Measurements from ENCODE around the gene NTNG2.

Gene NTNG2, protein sequence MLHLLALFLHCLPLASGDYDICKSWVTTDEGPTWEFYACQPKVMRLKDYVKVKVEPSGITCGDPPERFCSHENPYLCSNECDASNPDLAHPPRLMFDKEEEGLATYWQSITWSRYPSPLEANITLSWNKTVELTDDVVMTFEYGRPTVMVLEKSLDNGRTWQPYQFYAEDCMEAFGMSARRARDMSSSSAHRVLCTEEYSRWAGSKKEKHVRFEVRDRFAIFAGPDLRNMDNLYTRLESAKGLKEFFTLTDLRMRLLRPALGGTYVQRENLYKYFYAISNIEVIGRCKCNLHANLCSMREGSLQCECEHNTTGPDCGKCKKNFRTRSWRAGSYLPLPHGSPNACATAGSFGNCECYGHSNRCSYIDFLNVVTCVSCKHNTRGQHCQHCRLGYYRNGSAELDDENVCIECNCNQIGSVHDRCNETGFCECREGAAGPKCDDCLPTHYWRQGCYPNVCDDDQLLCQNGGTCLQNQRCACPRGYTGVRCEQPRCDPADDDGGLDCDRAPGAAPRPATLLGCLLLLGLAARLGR

DNA sequence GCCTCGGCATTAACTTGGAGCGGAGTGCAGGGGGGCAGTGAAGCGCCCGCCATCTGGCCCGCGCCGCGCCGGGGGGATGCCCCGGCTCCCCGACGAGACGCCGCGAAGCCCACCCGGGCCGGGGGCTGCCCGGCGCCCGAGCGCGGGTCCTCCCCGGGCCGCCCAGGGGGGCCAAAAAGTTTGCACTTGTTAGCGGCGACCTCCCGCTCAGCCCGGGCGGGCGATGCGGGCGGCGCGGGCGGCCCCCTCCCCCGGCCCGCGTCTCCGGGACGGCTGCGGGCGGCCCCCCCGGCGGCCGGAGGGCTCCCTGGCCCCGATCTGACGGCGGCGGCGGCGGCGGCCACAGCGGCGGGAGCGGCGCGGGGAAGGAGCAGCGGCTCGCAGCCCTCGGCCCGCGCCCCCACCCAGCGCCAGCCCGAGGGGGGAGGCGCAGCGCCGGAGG lies at the start of gene NTNG2:
Gene NTNG2 (plus strand): TSS at position 316 of the 442 bp plus-strand sequence. CDS start 4,774 bp downstream, outside the sequence.
- Histone ChIP-seq H3K4me3 (ENCODE audit: low read depth, low read length) (peak within 1 kb of the TSS; percentile 89), H2AFZ (ENCODE audit: low read length, unreplicated experiment) (peak within 1 kb of the TSS; percentile 95), H3K36me3 (ENCODE audit: insufficient read depth, low read length) (no peaks in the 10 kb centered on the region), H3K4me1 (ENCODE audit: control insufficient read depth, insufficient read depth, low read length, unreplicated experiment) (peaks cover 3% of the 10 kb centered on the region), H3K27ac (ENCODE audit: low read depth, low read length) (no peak within 1 kb of the TSS), H3K79me2 (ENCODE audit: control insufficient read depth, insufficient read depth, low read length, unreplicated experiment) (no peaks in the 10 kb centered on the region), H3K27me3 (ENCODE audit: insufficient read depth, low read length) (peaks cover 80% of the 10 kb centered on the region)

- Histone ChIP-seq H3K27me3 (ENCODE audit: insufficient read depth, low read length) (peaks cover 84% of the 10 kb centered on the region), H2AFZ (ENCODE audit: low read length, unreplicated experiment) (no peak overlapping the region), H3K27ac (ENCODE audit: low read depth, low read length) (no peak overlapping the region), H3K4me3 (ENCODE audit: low read depth, low read length) (no peak overlapping the region), H3K79me2 (ENCODE audit: control insufficient read depth, insufficient read depth, low read length, unreplicated experiment) (no peaks in the 10 kb centered on the region), H3K36me3 (ENCODE audit: insufficient read depth, low read length) (no peaks in the 10 kb centered on the region), H3K4me1 (ENCODE audit: control insufficient read depth, insufficient read depth, low read length, unreplicated experiment) (no peaks in the 10 kb centered on the region)
Measured at GRCh38 chr9:132114102-132114707, 47.7 kb upstream of the NTNG2 start.

DNA sequence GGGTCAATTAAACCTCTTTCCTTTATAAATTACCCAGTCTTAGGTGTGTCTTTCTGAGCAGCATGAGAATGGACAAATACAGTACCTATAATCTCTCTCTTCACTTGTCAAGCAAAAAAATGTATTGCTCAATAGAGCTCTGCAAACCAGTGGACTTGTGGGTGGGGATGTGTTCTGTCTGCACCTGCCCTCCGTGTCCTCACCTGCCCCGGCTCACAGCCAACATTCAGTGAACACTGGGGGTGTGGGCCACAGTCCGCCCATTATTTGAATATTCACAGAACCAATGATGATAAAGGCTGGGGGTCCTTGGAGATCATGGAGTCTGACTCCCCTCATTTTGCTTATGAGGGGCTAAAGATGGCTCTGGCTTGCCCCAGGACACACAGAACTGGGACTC lies 45.3 kb upstream of the NTNG2 start:
- no peaks in the 10 kb centered on the region for H3K4me1 ChIP-seq (ENCODE audit: control insufficient read depth, insufficient read depth, low read length, unreplicated experiment)
- H3K27me3 ChIP-seq (ENCODE audit: insufficient read depth, low read length), result peaks cover 88% of the 10 kb centered on the region
- no peak overlapping the region for H2AFZ ChIP-seq (ENCODE audit: low read length, unreplicated experiment)
- H3K4me3 ChIP-seq (ENCODE audit: low read depth, low read length), result no peak overlapping the region
- H3K79me2 ChIP-seq (ENCODE audit: control insufficient read depth, insufficient read depth, low read length, unreplicated experiment), result no peaks in the 10 kb centered on the region
- H3K27ac ChIP-seq (ENCODE audit: low read depth, low read length), result no peak overlapping the region
- H3K36me3 ChIP-seq (ENCODE audit: insufficient read depth, low read length), result no peaks in the 10 kb centered on the region

- H3K36me3 ChIP-seq (ENCODE audit: insufficient read depth, low read length), result no peaks in the 10 kb centered on the region
- no peak overlapping the region for H3K27ac ChIP-seq (ENCODE audit: low read depth, low read length)
- H3K4me1 ChIP-seq (ENCODE audit: control insufficient read depth, insufficient read depth, low read length, unreplicated experiment), result no peaks in the 10 kb centered on the region
- H2AFZ ChIP-seq (ENCODE audit: low read length, unreplicated experiment), result no peak overlapping the region
- H3K79me2 ChIP-seq (ENCODE audit: control insufficient read depth, insufficient read depth, low read length, unreplicated experiment), result no peaks in the 10 kb centered on the region
- H3K4me3 ChIP-seq (ENCODE audit: low read depth, low read length), result no peak overlapping the region
- peaks cover 88% of the 10 kb centered on the region for H3K27me3 ChIP-seq (ENCODE audit: insufficient read depth, low read length)
Measured at GRCh38 chr9:132117694-132118093, 44.2 kb upstream of the NTNG2 start.

DNA sequence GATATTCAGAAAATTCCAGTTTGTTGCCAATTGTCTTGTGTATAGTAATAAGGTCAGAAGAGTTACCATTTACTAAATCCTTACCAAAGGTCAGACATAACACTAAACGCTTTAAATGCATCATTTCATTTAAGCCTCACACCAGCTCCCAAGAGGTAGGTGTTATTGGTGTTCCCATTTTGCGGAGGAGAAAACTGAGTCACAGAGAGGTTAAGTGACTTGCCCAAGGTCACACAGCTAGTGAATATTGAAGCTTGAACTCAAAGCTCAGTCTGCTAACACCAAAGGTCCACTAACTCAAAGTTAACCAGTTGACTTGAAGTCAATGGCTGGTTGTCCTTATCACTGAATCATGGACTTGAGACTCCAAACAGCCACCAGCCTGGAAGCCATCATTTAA lies 40.8 kb upstream of the NTNG2 start:
- Histone ChIP-seq H3K4me1 (ENCODE audit: control insufficient read depth, insufficient read depth, low read length, unreplicated experiment) (no peaks in the 10 kb centered on the region), H3K36me3 (ENCODE audit: insufficient read depth, low read length) (no peaks in the 10 kb centered on the region), H3K79me2 (ENCODE audit: control insufficient read depth, insufficient read depth, low read length, unreplicated experiment) (no peaks in the 10 kb centered on the region), H3K27ac (ENCODE audit: low read depth, low read length) (no peak overlapping the region), H3K4me3 (ENCODE audit: low read depth, low read length) (no peak overlapping the region), H3K27me3 (ENCODE audit: insufficient read depth, low read length) (peaks cover 100% of the 10 kb centered on the region), H2AFZ (ENCODE audit: low read length, unreplicated experiment) (no peak overlapping the region)

GRCh38 chr9:132124800-132125199 lies 37.1 kb upstream of the NTNG2 start:
- Histone ChIP-seq H3K4me3 (ENCODE audit: low read depth, low read length) (no peak overlapping the region), H3K79me2 (ENCODE audit: control insufficient read depth, insufficient read depth, low read length, unreplicated experiment) (no peaks in the 10 kb centered on the region), H3K36me3 (ENCODE audit: insufficient read depth, low read length) (no peaks in the 10 kb centered on the region), H3K4me1 (ENCODE audit: control insufficient read depth, insufficient read depth, low read length, unreplicated experiment) (no peaks in the 10 kb centered on the region), H3K27me3 (ENCODE audit: insufficient read depth, low read length) (peaks cover 95% of the 10 kb centered on the region), H3K27ac (ENCODE audit: low read depth, low read length) (no peak overlapping the region), H2AFZ (ENCODE audit: low read length, unreplicated experiment) (no peak overlapping the region)

- H3K4me1 ChIP-seq (ENCODE audit: control insufficient read depth, insufficient read depth, low read length, unreplicated experiment), result no peaks in the 10 kb centered on the region
- H3K36me3 ChIP-seq (ENCODE audit: insufficient read depth, low read length), result no peaks in the 10 kb centered on the region
- no peaks in the 10 kb centered on the region for H3K79me2 ChIP-seq (ENCODE audit: control insufficient read depth, insufficient read depth, low read length, unreplicated experiment)
- no peak overlapping the region for H3K4me3 ChIP-seq (ENCODE audit: low read depth, low read length)
- peaks cover 91% of the 10 kb centered on the region for H3K27me3 ChIP-seq (ENCODE audit: insufficient read depth, low read length)
- H3K27ac ChIP-seq (ENCODE audit: low read depth, low read length), result no peak overlapping the region
- H2AFZ ChIP-seq (ENCODE audit: low read length, unreplicated experiment), result no peak overlapping the region
Measured at GRCh38 chr9:132125361-132125760, 36.5 kb upstream of the NTNG2 start.

DNA sequence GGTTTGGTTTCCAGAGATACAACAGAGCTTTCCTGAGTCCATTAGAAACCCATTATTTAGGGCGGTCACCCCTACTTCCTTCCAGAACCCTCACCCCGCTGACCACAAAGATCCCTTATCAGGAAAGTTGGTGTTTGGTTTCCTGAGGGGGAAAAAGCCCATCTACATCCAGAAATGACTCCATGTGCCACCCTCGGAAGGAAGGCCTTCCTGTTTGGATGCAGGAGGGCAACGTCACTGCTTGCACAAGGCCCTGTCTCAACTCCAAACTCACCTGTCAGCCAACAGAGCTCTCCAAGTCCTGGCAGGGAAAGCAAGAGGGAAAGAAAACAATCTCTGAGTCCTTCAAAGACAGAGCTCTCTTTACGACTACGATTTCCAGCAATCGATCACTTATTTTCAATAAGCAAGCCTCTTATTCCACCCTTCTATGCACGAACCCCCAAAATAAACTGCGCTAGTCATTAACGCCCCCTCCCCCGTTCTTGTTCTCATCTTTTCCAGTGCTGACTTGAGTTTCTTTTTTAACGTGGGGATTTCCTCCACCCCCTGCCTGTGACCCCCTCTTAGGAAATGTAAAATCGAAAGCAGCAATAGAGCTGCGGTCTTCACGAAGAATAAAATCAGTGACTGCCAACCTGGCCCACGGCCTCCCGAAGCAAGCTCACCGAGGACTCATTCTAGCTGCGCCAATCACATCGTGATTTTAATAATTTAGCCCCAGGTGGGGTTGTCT lies 35.7 kb upstream of the NTNG2 start:
- no peaks in the 10 kb centered on the region for H3K4me1 ChIP-seq (ENCODE audit: control insufficient read depth, insufficient read depth, low read length, unreplicated experiment)
- peak overlapping the region; percentile 65 for H3K4me3 ChIP-seq (ENCODE audit: low read depth, low read length)
- no peaks in the 10 kb centered on the region for H3K36me3 ChIP-seq (ENCODE audit: insufficient read depth, low read length)
- H3K27ac ChIP-seq (ENCODE audit: low read depth, low read length), result no peak overlapping the region
- H3K79me2 ChIP-seq (ENCODE audit: control insufficient read depth, insufficient read depth, low read length, unreplicated experiment), result no peaks in the 10 kb centered on the region
- H2AFZ ChIP-seq (ENCODE audit: low read length, unreplicated experiment), result no peak overlapping the region
- H3K27me3 ChIP-seq (ENCODE audit: insufficient read depth, low read length), result peaks cover 91% of the 10 kb centered on the region

DNA sequence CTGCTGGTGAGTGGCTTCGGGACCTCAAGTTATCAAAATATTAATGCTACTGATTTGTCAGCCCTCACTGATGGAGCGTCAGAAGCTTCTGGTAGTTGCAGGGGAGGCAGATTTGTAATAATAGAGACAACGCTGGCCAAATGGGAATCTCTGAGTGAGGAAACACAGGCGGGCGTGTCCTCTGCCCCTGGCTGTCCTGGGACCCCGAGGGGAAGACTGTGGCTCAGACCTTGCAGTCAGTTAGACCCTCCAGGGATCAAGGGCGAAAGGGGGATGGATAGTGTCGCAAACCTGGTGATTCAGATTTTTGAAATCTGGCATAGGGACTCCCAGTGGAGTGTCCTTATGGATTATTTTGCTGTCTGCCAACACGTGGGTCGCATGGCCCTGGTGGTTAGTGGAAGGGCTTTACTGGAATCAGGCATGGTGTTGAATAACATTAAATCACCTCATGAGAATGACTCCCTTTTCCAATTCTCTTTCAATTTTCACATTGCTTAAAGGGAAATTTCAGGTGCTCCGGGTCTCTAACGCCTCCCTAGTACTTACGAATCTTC lies 35.1 kb upstream of the NTNG2 start:
- peak overlapping the region; percentile 65 for H3K4me3 ChIP-seq (ENCODE audit: low read depth, low read length)
- H3K4me1 ChIP-seq (ENCODE audit: control insufficient read depth, insufficient read depth, low read length, unreplicated experiment), result no peaks in the 10 kb centered on the region
- no peak overlapping the region for H3K27ac ChIP-seq (ENCODE audit: low read depth, low read length)
- H3K79me2 ChIP-seq (ENCODE audit: control insufficient read depth, insufficient read depth, low read length, unreplicated experiment), result no peaks in the 10 kb centered on the region
- H3K27me3 ChIP-seq (ENCODE audit: insufficient read depth, low read length), result peaks cover 91% of the 10 kb centered on the region
- H2AFZ ChIP-seq (ENCODE audit: low read length, unreplicated experiment), result no peak overlapping the region
- H3K36me3 ChIP-seq (ENCODE audit: insufficient read depth, low read length), result no peaks in the 10 kb centered on the region

DNA sequence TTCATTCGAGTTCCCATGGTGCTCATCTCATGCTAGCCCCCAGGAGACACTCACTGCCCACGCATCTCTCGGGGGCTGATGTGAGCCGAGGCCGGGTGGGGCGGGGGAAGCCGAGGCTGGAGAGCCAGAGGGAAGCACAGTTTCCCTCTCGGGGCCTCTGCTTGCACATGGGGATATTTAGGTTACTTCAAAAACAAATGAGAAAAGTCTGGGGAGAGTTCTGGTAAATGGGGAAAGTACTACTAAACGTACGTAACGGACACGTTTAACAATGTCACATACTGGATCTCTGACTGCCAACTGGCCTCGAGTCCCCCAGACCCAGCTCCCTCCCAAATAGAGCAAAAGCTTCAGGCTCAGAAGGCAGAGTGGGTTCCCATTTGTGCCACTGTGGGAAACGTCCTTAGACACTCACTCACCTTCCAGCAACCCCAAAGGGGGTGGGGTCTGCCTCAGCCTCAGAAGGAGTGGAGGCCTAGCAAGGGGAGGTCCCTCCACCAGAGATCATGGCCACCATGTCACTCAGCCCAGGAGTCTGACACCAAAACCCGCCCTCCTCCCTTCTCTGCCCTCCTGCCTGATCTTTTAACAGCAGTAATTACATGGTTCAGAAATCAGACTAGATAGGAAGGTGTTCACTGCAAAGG lies 33.8 kb upstream of the NTNG2 start:
- no peak overlapping the region for H3K4me3 ChIP-seq (ENCODE audit: low read depth, low read length)
- no peak overlapping the region for H2AFZ ChIP-seq (ENCODE audit: low read length, unreplicated experiment)
- H3K4me1 ChIP-seq (ENCODE audit: control insufficient read depth, insufficient read depth, low read length, unreplicated experiment), result no peaks in the 10 kb centered on the region
- H3K27ac ChIP-seq (ENCODE audit: low read depth, low read length), result no peak overlapping the region
- H3K27me3 ChIP-seq (ENCODE audit: insufficient read depth, low read length), result peaks cover 91% of the 10 kb centered on the region
- H3K36me3 ChIP-seq (ENCODE audit: insufficient read depth, low read length), result no peaks in the 10 kb centered on the region
- no peaks in the 10 kb centered on the region for H3K79me2 ChIP-seq (ENCODE audit: control insufficient read depth, insufficient read depth, low read length, unreplicated experiment)
